K562 (cell line): ENCODE measurements around the gene UPF2. TPM values are rescaled to one million over a fixed set of nuclear protein-coding genes. Genes with fewer than 3 reads are reported as not detected.

Experiments
- ARID1B ChIP-seq: fragments of 450-650 bp; IDR thresholded peaks from 2 replicates; pipeline ENCODE4 v1.6.1; 2016; ENCODE audit warnings: antibody characterized with exemption, mild to moderate bottlenecking, inconsistent platforms
- CCAR2 ChIP-seq: fragments of 200-400 bp; formaldehyde crosslinking; IDR thresholded peaks from 2 replicates; pipeline ENCODE4 v1.6.1; 2017; ENCODE audit warnings: mild to moderate bottlenecking, low read depth, low read length
- HDAC3 ChIP-seq: fragments of 450-650 bp; IDR thresholded peaks from 2 replicates; pipeline ENCODE4 v1.6.1; 2018; ENCODE audit warnings: borderline replicate concordance, mild to moderate bottlenecking, moderate library complexity; ENCODE audit not compliant: partially characterized antibody
- HNRNPLL ChIP-seq: fragments of 200-400 bp; formaldehyde crosslinking; IDR thresholded peaks from 2 replicates; pipeline ENCODE4 v1.6.1; 2017; ENCODE audit warnings: low read length, low read depth, mild to moderate bottlenecking; ENCODE audit not compliant: poor library complexity, severe bottlenecking
- LCOR ChIP-seq: sonication (generic); formaldehyde crosslinking; IDR thresholded peaks from 2 replicates; pipeline ENCODE4 v1.8.0; 2022; ENCODE audit warnings: mild to moderate bottlenecking, missing genetic modification reagents
- MBD2 ChIP-seq: sonication (generic); IDR thresholded peaks from 2 replicates; pipeline ENCODE4 v1.6.1; 2016; ENCODE audit warnings: low read depth, borderline replicate concordance
- MLX ChIP-seq, 2 experiments: fragments of 450-650 bp in 1 of 2; sonication (generic) in 1 of 2; formaldehyde crosslinking; conservative IDR thresholded peaks; 2 replicates each; pipeline versions ENCODE4 v1.4.0 to v1.8.1; 2020 to 2022; ENCODE audit warnings: mild to moderate bottlenecking in 1 of 2, missing genetic modification reagents in 1 of 2
- SPI1 ChIP-seq: IDR thresholded peaks from 2 replicates; pipeline ENCODE4 v1.6.1; 2011; ENCODE audit warnings: low read depth, low read length, control low read depth, borderline replicate concordance
- TGIF2 ChIP-seq: sonication (generic); formaldehyde crosslinking; IDR thresholded peaks from 2 replicates; pipeline ENCODE4 v1.8.1; 2022; ENCODE audit warnings: mild to moderate bottlenecking, missing genetic modification reagents, moderate library complexity
- ZNF324 ChIP-seq: fragments of 250-450 bp; sonication (Bioruptor Pico); IDR thresholded peaks from 2 replicates; pipeline ENCODE4 v1.4.0; 2020; ENCODE audit warnings: mild to moderate bottlenecking
- ZNF354B ChIP-seq: fragments of 250-450 bp; sonication (Bioruptor Pico); IDR thresholded peaks from 2 replicates; pipeline ENCODE4 v1.4.0; 2020
- ZNF512 ChIP-seq: IDR thresholded peaks from 2 replicates; pipeline ENCODE4 v1.6.1; 2016; ENCODE audit warnings: missing genetic modification characterization, missing compliant biosample characterization
- ZNF589 ChIP-seq: fragments of 200-800 bp; sonication (Bioruptor generic); IDR thresholded peaks from 2 replicates; pipeline ENCODE4 v1.6.1; 2016; ENCODE audit warnings: low read depth, missing genetic modification characterization, missing compliant biosample characterization
- ZNF639 ChIP-seq, 2 experiments: fragments of 200-800 bp in 1 of 2; sonication (Bioruptor generic) in 1 of 2; sonication (generic) in 1 of 2; formaldehyde crosslinking in 1 of 2; IDR thresholded peaks in 1 of 2; conservative IDR thresholded peaks in 1 of 2; 2 replicates each; pipeline versions ENCODE4 v1.5.0 to v1.6.1; 2016 to 2020; ENCODE audit warnings: missing compliant biosample characterization in 1 of 2, missing genetic modification characterization in 1 of 2, missing genetic modification reagents in 1 of 2
- polyA plus RNA-seq, 8 experiments: library from polyadenylated mRNA; depleted of rRNA in 4 of 8; stranded (reverse) in 5 of 8; unstranded in 3 of 8; fragments of >200 nt; fragmentation: Nextera tagmentation in 2 of 8; fragmentation: Illumina TruSeq in 1 of 8; extraction: Ambion mirVana in 2 of 8; extraction: Trizol in 1 of 8; gene quantifications; 2 replicates each; pipeline versions ENCODE4 v1.2.1 to v1.2.3, GENCODE V29; 2011 to 2014; ENCODE audit warnings: inconsistent platforms in 1 of 8, missing spikeins in 1 of 8
- total RNA-seq, 7 experiments: library from RNA; depleted of rRNA in 6 of 7; stranded (reverse); fragments of >200 nt in 6 of 7; fragmentation: Illumina TruSeq in 2 of 7; extraction: Trizol in 2 of 7; gene quantifications; 2 replicates each; pipeline versions ENCODE4 v1.2.1 to v1.2.3, GENCODE V29; 2011 to 2021; ENCODE audit warnings: low replicate concordance in 1 of 7
- TF ChIP-seq, protein P1 (sequence below): fragments of 450-650 bp; IDR thresholded peaks from 2 replicates; pipeline ENCODE4 v1.6.1; 2016; ENCODE audit warnings: missing biosample characterization, missing genetic modification characterization
- TF ChIP-seq, protein P2 (sequence below): fragments of 450-650 bp; conservative IDR thresholded peaks from 2 replicates; pipeline ENCODE4 v1.6.1; 2016; ENCODE audit warnings: missing genetic modification characterization, low read depth, mild to moderate bottlenecking, control low read depth, missing compliant biosample characterization
- TF ChIP-seq, protein P3 (sequence below): fragments of 450-650 bp; IDR thresholded peaks from 2 replicates; pipeline ENCODE4 v1.6.1; 2016; ENCODE audit warnings: mild to moderate bottlenecking

Gene UPF2
- total and polyA plus RNA-seq, 9 of the 15 experiments (the other 6 are each of a cell fraction or from before 2014, with no cell fraction given) = 13.9 to 37.7 (median 23.7) TPM

DNA sequence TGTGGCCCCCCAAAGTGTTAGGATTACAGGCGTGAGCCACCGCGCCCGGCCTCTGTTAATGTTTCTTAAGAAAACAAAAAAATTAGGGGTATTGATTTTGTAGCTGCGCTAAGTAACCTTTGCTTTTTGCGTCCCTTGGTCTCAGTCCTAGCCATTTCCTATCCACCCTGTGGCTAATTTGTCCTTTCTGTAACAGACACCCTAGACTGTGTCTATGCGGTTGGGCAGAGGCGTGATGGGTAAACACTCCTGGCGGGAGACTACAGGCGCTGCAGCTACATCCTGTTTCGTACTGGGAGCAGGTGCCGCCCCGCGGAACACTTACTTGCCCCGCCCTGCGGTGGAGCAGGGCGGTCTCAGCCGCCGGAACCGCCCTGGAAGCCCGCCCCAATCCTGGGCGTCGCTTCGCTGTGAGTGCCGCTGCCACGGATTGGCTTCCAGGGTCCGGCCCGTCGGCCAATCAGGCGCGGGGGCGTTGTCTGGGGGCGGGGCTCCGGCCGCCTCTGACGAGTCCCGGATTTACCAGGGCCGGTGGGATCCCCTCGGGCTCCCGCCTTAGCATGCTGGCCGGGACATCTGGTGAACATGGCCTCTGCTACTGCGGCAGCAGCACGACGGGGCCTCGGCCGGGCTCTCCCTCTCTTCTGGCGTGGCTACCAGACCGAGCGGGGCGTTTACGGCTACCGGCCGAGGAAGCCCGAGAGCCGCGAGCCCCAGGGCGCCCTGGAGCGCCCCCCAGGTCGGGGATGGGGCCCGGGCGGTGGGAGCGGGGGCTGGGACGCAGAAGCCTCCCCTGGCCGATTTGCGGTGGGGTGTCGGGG, 26.1 kb upstream of the UPF2 start, which contains the start of gene DHTKD1 (continued):
- no peak for TF ChIP-seq CCAR2
- TF ChIP-seq ARID1B = no peak
- no peak for TF ChIP-seq LCOR (CRISPR knock-in tag)
- TF ChIP-seq HDAC3 = no peak
- no peak for TF ChIP-seq ZNF354B (CRISPR knock-in tag)
- TF ChIP-seq ZNF639 (CRISPR knock-in tag; conservative IDR thresholded peaks at IDR 0.05 in 1 of 2, IDR thresholded peaks at IDR 0.05 in 1 of 2) = peak in 1 of 2 experiments; percentile 55; a peak in 1 of 4 replicates
- no peak for TF ChIP-seq ZNF324
- TF ChIP-seq MBD2 = no peak
- TF ChIP-seq MLX (CRISPR knock-in tag; conservative IDR thresholded peaks at IDR 0.05) = no peak
- TF ChIP-seq HNRNPLL = peak; percentile 47
- TF ChIP-seq ZNF589 = 0 out of 2 replicates have a peak, but pooled peaks have one; percentile 22
- TF ChIP-seq SPI1 = no peak
- TF ChIP-seq, protein P1, sequence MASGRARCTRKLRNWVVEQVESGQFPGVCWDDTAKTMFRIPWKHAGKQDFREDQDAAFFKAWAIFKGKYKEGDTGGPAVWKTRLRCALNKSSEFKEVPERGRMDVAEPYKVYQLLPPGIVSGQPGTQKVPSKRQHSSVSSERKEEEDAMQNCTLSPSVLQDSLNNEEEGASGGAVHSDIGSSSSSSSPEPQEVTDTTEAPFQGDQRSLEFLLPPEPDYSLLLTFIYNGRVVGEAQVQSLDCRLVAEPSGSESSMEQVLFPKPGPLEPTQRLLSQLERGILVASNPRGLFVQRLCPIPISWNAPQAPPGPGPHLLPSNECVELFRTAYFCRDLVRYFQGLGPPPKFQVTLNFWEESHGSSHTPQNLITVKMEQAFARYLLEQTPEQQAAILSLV (tag) = no peak
- TF ChIP-seq, protein P2, sequence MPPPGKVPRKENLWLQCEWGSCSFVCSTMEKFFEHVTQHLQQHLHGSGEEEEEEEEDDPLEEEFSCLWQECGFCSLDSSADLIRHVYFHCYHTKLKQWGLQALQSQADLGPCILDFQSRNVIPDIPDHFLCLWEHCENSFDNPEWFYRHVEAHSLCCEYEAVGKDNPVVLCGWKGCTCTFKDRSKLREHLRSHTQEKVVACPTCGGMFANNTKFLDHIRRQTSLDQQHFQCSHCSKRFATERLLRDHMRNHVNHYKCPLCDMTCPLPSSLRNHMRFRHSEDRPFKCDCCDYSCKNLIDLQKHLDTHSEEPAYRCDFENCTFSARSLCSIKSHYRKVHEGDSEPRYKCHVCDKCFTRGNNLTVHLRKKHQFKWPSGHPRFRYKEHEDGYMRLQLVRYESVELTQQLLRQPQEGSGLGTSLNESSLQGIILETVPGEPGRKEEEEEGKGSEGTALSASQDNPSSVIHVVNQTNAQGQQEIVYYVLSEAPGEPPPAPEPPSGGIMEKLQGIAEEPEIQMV (tag) = no peak
- TF ChIP-seq ZNF512 (tag) = no peak
- no peak for TF ChIP-seq TGIF2 (CRISPR knock-in tag)
- TF ChIP-seq, protein P3, sequence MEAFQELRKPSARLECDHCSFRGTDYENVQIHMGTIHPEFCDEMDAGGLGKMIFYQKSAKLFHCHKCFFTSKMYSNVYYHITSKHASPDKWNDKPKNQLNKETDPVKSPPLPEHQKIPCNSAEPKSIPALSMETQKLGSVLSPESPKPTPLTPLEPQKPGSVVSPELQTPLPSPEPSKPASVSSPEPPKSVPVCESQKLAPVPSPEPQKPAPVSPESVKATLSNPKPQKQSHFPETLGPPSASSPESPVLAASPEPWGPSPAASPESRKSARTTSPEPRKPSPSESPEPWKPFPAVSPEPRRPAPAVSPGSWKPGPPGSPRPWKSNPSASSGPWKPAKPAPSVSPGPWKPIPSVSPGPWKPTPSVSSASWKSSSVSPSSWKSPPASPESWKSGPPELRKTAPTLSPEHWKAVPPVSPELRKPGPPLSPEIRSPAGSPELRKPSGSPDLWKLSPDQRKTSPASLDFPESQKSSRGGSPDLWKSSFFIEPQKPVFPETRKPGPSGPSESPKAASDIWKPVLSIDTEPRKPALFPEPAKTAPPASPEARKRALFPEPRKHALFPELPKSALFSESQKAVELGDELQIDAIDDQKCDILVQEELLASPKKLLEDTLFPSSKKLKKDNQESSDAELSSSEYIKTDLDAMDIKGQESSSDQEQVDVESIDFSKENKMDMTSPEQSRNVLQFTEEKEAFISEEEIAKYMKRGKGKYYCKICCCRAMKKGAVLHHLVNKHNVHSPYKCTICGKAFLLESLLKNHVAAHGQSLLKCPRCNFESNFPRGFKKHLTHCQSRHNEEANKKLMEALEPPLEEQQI = no peak
